SH-SY5Y (cell line): ENCODE data around the gene PTGER3.

Experiments
- GATA2 ChIP-seq: IDR thresholded peaks from 2 replicates; pipeline ENCODE4 v1.6.1; 2011; ENCODE audit warnings: mild to moderate bottlenecking, low read depth, low read length
- GATA3 ChIP-seq: IDR thresholded peaks from 2 replicates; pipeline ENCODE4 v1.6.1; 2011; ENCODE audit warnings: low read depth, mild to moderate bottlenecking, low read length, moderate library complexity

GRCh38 chr1:70987497-70987896 is 60.1 kb downstream of the PTGER3 start:
- no peak for TF ChIP-seq GATA3
- TF ChIP-seq GATA2: no peak
